Measurements from ENCODE around the gene IQGAP2.
"Not testable (repeated sequence)": the region's sequence is repeated elsewhere in the genome, so short reads cannot be mapped to it uniquely, and the experiment has no call there.

IQGAP2 gene

GRCh38 chr5:76427206-76428140, 24.4 kb downstream of the IQGAP2 start:
- POLR2A ChIA-PET, result no interaction called here
- no peak for TF ChIP-seq CTCF (IDR thresholded peaks at IDR 0.05; ENCODE audit: control extremely low read depth, extremely low read depth, low read depth, missing control alignments)
- CTCF ChIA-PET, result interaction anchor here (1.1 to 1.5 kb wide), 3 partner anchors 10 to 22 kb away, joined by 3 to 6 read pairs (median 4); no protein-coding TSS in a partner anchor
- DNase-seq (ENCODE audit: extremely low spot score), result no peak

DNA sequence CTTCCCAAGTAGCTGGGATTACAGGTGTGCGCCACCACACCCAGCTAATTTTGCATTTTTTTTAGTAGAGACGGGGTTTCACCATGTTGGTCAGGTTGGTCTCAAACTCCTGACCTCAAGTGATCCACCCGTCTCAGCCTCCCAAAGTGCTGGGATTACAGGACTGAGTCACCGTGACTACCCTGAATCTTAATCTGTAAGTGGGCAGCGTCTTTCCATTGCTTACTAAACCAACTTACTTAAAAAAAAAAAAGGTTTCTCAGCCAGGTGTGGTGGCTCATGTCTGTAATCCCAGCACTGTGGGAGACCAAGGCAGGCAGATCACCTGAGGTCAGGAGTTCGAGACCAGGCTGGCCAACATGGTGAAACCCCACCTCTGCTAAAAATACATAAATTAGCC, 25.5 kb downstream of the IQGAP2 start:
- CTCF ChIA-PET, result interaction anchor here (1.5 kb wide), 1 partner anchor 23 kb away, joined by 6 read pairs; no protein-coding TSS in a partner anchor
- DNase-seq (ENCODE audit: extremely low spot score); POLR2A ChIA-PET: not testable (repeated sequence)

DNA sequence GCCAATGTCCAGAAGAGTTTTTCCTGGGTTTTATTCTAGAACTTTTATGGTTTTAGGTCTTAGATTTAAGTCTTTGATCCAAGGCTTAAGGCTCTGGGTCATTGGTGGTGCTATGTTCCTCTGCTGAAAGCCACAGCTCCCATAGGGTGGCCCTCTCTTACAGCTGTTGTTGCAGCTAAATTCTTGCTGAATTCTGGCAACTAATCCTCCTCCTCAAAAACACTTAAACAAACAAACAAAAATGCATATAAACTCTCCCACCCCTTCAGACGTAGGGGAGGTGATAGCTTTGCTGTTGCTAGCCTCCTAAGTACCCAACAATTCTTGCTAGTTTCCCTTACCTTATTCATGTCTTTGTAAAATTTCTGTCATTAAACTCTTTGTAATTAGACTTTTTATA, 30.2 kb downstream of the IQGAP2 start:
- CTCF ChIA-PET, result interaction anchor here (0.9 kb wide), 1 partner anchor 26 kb away, joined by 3 read pairs; no protein-coding TSS in a partner anchor
- POLR2A ChIA-PET, result no interaction called here
- DNase-seq (ENCODE audit: extremely low spot score), result no peak
- no peak for TF ChIP-seq CTCF (IDR thresholded peaks at IDR 0.05; ENCODE audit: control extremely low read depth, extremely low read depth, low read depth, missing control alignments)

DNA sequence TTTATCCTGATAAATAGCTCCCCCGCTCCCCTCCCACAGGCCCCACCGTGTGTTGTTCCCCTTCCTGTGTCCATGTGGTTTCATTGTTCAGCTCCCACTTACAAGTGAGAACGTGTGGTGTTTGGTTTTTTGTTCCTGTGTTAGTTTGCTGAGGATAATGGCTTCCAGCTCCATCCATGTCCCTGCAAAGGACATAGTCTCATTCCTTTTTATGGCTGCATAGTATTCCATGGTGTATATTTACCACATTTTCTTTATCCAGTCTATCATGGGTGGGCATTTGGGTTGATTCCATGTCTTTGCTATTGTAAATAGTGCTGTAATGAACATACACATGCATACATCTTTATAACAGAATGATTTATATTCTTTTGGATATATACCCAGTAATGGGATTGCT, 34.4 kb downstream of the IQGAP2 start:
- CTCF ChIA-PET, result interaction anchor here (1.3 to 1.4 kb wide), 2 partner anchors 10 to 11 kb away, joined by 3 to 4 read pairs; no protein-coding TSS in a partner anchor
- POLR2A ChIA-PET; DNase-seq (ENCODE audit: extremely low spot score): not testable (repeated sequence)

GRCh38 chr5:76438025-76438424, 34.9 kb downstream of the IQGAP2 start:
- TF ChIP-seq CTCF (IDR thresholded peaks at IDR 0.05; ENCODE audit: control extremely low read depth, extremely low read depth, low read depth, missing control alignments), result no peak
- ChIA-PET POLR2A (no interaction called here), CTCF (interaction anchor here (1.3 to 1.4 kb wide), 2 partner anchors 10 kb away, joined by 3 to 4 read pairs; no protein-coding TSS in a partner anchor)
- no peak for DNase-seq (ENCODE audit: extremely low spot score)

- ChIA-PET CTCF (interaction anchor here (0.8 to 1.6 kb wide), 2 partner anchors 11 to 17 kb away, joined by 3 read pairs; no protein-coding TSS in a partner anchor), POLR2A (no interaction called here)
- no peak for DNase-seq (ENCODE audit: extremely low spot score)
- TF ChIP-seq CTCF (IDR thresholded peaks at IDR 0.05; ENCODE audit: control extremely low read depth, extremely low read depth, low read depth, missing control alignments), result no peak
Measured at GRCh38 chr5:76439201-76439600, 36.1 kb downstream of the IQGAP2 start.

- no peak for DNase-seq (ENCODE audit: extremely low spot score)
- CTCF ChIA-PET, result interaction anchor here (0.8 to 1.6 kb wide), 2 partner anchors 11 to 18 kb away, joined by 3 read pairs; no protein-coding TSS in a partner anchor
- POLR2A ChIA-PET, result no interaction called here
- no peak for TF ChIP-seq CTCF (IDR thresholded peaks at IDR 0.05; ENCODE audit: control extremely low read depth, extremely low read depth, low read depth, missing control alignments)
Measured at GRCh38 chr5:76439929-76440328, 36.8 kb downstream of the IQGAP2 start.
